HepG2 (cell line): ENCODE data around the gene FAP. TPM values are rescaled to one million over a fixed set of nuclear protein-coding genes. Genes with fewer than 3 reads are reported as not detected.

Source experiments
- ATAC-seq: fragments of 200-7000 bp; cut with Tn5 transposase; 3 replicates; pipeline ENCODE4 v1.9.1; 2020; ENCODE audit warnings: mild to moderate bottlenecking, moderate library complexity
- BruUV-seq: library from RNA; stranded (reverse); fragments of 400-500 nt; replicated peaks from 2 replicates; lab custom pipeline; 2021; lab: Mats Ljungman, UMichigan
- CTCF ChIA-PET: fragments of 300-600 bp; formaldehyde crosslinking; extraction: SDS; loops from one replicate; lab custom pipeline; 2021; ENCODE audit warnings: low total read pairs, inconsistent platforms, low intra/inter-chr PET ratio; lab: Yijun Ruan, JAX
- POLR2A ChIA-PET: fragments of 350-600 bp; sonication (Branson Sonifier 250); formaldehyde crosslinking; loops from one replicate; lab custom pipeline; 2020; ENCODE audit warnings: antibody characterized with exemption, inconsistent platforms; lab: Yijun Ruan, JAX
- DNase-seq: peaks from one replicate; pipeline ENCODE4 v3.0.0-alpha.2; 2015; ENCODE audit warnings: low spot score
- FAIRE-seq: peaks from 3 replicates; lab custom pipeline; 2011; peaks lifted over from hg19 to GRCh38; lab: Jason Lieb, UNC
- H2AFZ ChIP-seq: one replicate; pipeline ENCODE4 v1.6.1; 2011; ENCODE audit warnings: low read length, inconsistent platforms
- H3K27ac ChIP-seq: fragments of 300-600 bp; 3 replicates; pipeline ENCODE4 v1.8.0; 2011; ENCODE audit warnings: mixed run types, mild to moderate bottlenecking, mixed read lengths, low read length, inconsistent platforms; ENCODE audit not compliant: insufficient read depth; ENCODE audit errors: extremely low read length
- H3K27me3 ChIP-seq, 2 experiments: fragments of 200-600 bp in 1 of 2; 2 replicates in 1 of 2; 3 replicates in 1 of 2; pipeline versions ENCODE4 v1.6.0 to v1.8.0; 2011; ENCODE audit warnings: low read length in 2 of 2, mild to moderate bottlenecking in 2 of 2, moderate library complexity in 2 of 2, inconsistent platforms in 1 of 2; ENCODE audit not compliant: insufficient read depth in 2 of 2, control insufficient read depth in 1 of 2
- H3K36me3 ChIP-seq, 2 experiments: fragments of 200-600 bp in 1 of 2; replicated peaks in 1 of 2; 2 replicates in 1 of 2; 3 replicates in 1 of 2; pipeline versions ENCODE4 v1.5.1 to v1.8.0; 2011; ENCODE audit warnings: low read length in 2 of 2, inconsistent platforms in 1 of 2; ENCODE audit not compliant: insufficient read depth in 2 of 2, control insufficient read depth in 1 of 2
- H3K4me1 ChIP-seq: 2 replicates; pipeline ENCODE4 v1.5.1; 2012; ENCODE audit warnings: low read length, inconsistent platforms; ENCODE audit not compliant: insufficient read depth
- H3K4me2 ChIP-seq: 2 replicates; pipeline ENCODE4 v1.6.0; 2011; ENCODE audit warnings: low read depth, low read length, inconsistent platforms
- H3K4me3 ChIP-seq, 3 experiments: fragments of 200-600 bp in 1 of 3; sonication (generic), shearing (Covaris generic) in 1 of 3; replicated peaks in 1 of 3; 2 replicates each; pipeline ENCODE4 v1.5.1; 2011 to 2016; ENCODE audit warnings: low read length in 3 of 3, inconsistent platforms in 2 of 3, low read depth in 2 of 3, mild to moderate bottlenecking in 2 of 3, control low read depth in 1 of 3, mixed read lengths in 1 of 3; ENCODE audit not compliant: insufficient read depth in 1 of 3
- H3K79me2 ChIP-seq: one replicate; pipeline ENCODE4 v1.6.1; 2011; ENCODE audit warnings: low read length, inconsistent platforms; ENCODE audit not compliant: insufficient read depth
- H3K9ac ChIP-seq: 2 replicates; pipeline ENCODE4 v1.6.0; 2011; ENCODE audit warnings: mild to moderate bottlenecking, low read depth, low read length, inconsistent platforms; ENCODE audit not compliant: insufficient read depth
- H3K9me3 ChIP-seq: 2 replicates; pipeline ENCODE4 v1.5.1; 2012; ENCODE audit warnings: mild to moderate bottlenecking, low read length
- H4K20me1 ChIP-seq: 2 replicates; pipeline ENCODE4 v1.6.0; 2011; ENCODE audit warnings: inconsistent platforms, mild to moderate bottlenecking, low read length, moderate library complexity; ENCODE audit not compliant: insufficient read depth
- HMGXB3 ChIP-seq: sonication (generic); formaldehyde crosslinking; IDR thresholded peaks from 2 replicates; pipeline ENCODE4 v1.4.0; 2020; ENCODE audit warnings: missing genetic modification reagents, borderline replicate concordance
- MEIS1 ChIP-seq: sonication (generic); formaldehyde crosslinking; IDR thresholded peaks from 2 replicates; pipeline ENCODE4 v1.9.0; 2021; ENCODE audit warnings: mild to moderate bottlenecking, missing genetic modification reagents, moderate library complexity, borderline replicate concordance
- SIX4 ChIP-seq: sonication (generic); formaldehyde crosslinking; IDR thresholded peaks from 2 replicates; pipeline ENCODE4 v1.4.0; 2020; ENCODE audit warnings: missing genetic modification reagents
- SUZ12 ChIP-seq: fragments of 150-350 bp; IDR thresholded peaks from 2 replicates; pipeline ENCODE4 v1.6.1; 2014; ENCODE audit warnings: low read depth, low read length
- ZNF703 ChIP-seq: sonication (generic); formaldehyde crosslinking; IDR thresholded peaks from 2 replicates; pipeline ENCODE4 v1.5.1; 2020; ENCODE audit warnings: missing genetic modification reagents, mild to moderate bottlenecking, moderate library complexity, borderline replicate concordance
- WGBS: methylation state at CpG from one replicate; pipeline ENCODE4 v1.1.6; 2017; ENCODE audit warnings: low lambda C conversion rate; 5-methylcytosine and 5-hydroxymethylcytosine counted together
- in situ Hi-C: cut with HindIII; loops from 2 replicates; pipeline ENCODE4 v1.10.0; 2017; ENCODE audit warnings: low pct_unique_long_range_greater_than_20kb; ENCODE audit not compliant: extremely low pct_ligation_motif_present
- intact Hi-C: fragments of 100-400 bp; cut with micrococcal nuclease; formaldehyde crosslinking; loops from one replicate; pipeline ENCODE4 v1.10.0; 2022; ENCODE audit not compliant: unreplicated experiment
- polyA plus RNA-seq, 8 experiments: library from polyadenylated mRNA; depleted of rRNA in 3 of 8; stranded (reverse) in 7 of 8; unstranded in 1 of 8; fragments of >200 nt; fragmentation: Illumina TruSeq in 4 of 8; extraction: Trizol in 4 of 8; gene quantifications; 2 replicates each; pipeline versions ENCODE4 v1.2.1 to v1.2.3, GENCODE V29; 2011 to 2016; ENCODE audit warnings: low read depth in 4 of 8, missing spikeins in 1 of 8, mixed read lengths in 1 of 8; ENCODE audit not compliant: insufficient read depth in 1 of 8
- total RNA-seq, 5 experiments: library from RNA; depleted of rRNA; stranded (reverse); fragments of >200 nt; fragmentation: Illumina TruSeq; extraction: Trizol; gene quantifications; 2 replicates each; pipeline ENCODE4 v1.2.3, GENCODE V29; 2016; ENCODE audit warnings: low read depth in 1 of 5

FAP gene
- total and polyA plus RNA-seq, 2 of the 13 experiments (the other 11 are each of a cell fraction or from before 2014, with no cell fraction given) = not detected

DNA sequence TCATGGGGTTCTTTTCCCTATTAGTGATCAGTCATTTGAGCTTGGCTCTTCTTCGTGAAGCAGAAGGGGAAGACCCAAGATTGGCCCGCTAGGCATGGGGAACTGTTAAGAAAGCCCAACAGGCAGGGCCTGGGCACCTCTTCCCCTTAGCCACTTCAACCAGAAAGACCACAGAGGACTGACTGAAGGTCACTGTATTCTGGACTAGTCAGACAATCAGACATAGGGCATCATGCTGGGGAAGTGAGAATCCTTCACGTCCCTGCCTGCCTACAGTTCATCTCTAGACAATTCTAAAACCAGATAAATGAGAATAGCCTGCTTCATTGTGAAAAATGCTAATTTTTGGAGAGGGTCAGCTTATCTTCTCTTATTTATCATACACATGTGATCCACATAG is 28.1 kb downstream of the FAP start:
- Histone ChIP-seq H3K79me2 (no peaks in the 10 kb centered on the region), H2AFZ (no peak overlapping the region), H3K4me3 (no peak overlapping the region), H3K4me1 (no peaks in the 10 kb centered on the region), H3K36me3 (no peaks in the 10 kb centered on the region), H3K4me2 (no peak overlapping the region), H3K9me3 (no peaks in the 10 kb centered on the region), H3K9ac (no peak overlapping the region), H3K27ac (no peak overlapping the region), H3K27me3 (peaks cover 1 to 9% of the 10 kb centered on the region in 2 experiments; a peak in 3 of 5 replicates), H4K20me1 (no peaks in the 10 kb centered on the region)
- intact Hi-C loops = no loop called here
- 7% methylated on average over 3 of the region's 3 CpGs for WGBS
- DNase-seq = no peak
- in situ Hi-C loops = no loop called here
- CTCF ChIA-PET = no interaction called here
- POLR2A ChIA-PET = no interaction called here
- no TSS peak for BruUV-seq
- no peak for FAIRE-seq
- no peak for ATAC-seq
- no peak for TF ChIP-seq ZNF703 (CRISPR knock-in tag)
- no peak for TF ChIP-seq MEIS1 (CRISPR knock-in tag)
- TF ChIP-seq SIX4 (CRISPR knock-in tag) = no peak
- TF ChIP-seq HMGXB3 (CRISPR knock-in tag) = no peak
- TF ChIP-seq SUZ12 = no peak
